Fibroblast of the aortic adventitia (primary cell): ENCODE data around the gene SRCIN1. TPM values are rescaled to one million over a fixed set of nuclear protein-coding genes. Genes with fewer than 3 reads are reported as not detected.
"Not testable (repeated sequence)": the region's sequence is repeated elsewhere in the genome, so short reads cannot be mapped to it uniquely, and the experiment has no call there.

Experiments used
- DNase-seq: peaks from one replicate; pipeline ENCODE4 v3.0.0-alpha.2; 2010; ENCODE audit warnings: low read depth
- H3K4me3 ChIP-seq: 2 replicates; pipeline ENCODE4 v1.5.1; 2011; ENCODE audit warnings: low read depth, mild to moderate bottlenecking, control low read depth, low read length, moderate library complexity
- CTCF ChIP-seq: IDR thresholded peaks from 2 replicates; pipeline ENCODE4 v1.5.1; 2011; ENCODE audit warnings: mild to moderate bottlenecking, low read length, control low read depth, inconsistent platforms; ENCODE audit not compliant: insufficient read depth
- total RNA-seq: library from RNA; depleted of rRNA; stranded (reverse); fragments of >200 nt; gene quantifications from 2 replicates; pipeline ENCODE4 v1.2.3, GENCODE V29; 2012; ENCODE audit warnings: low replicate concordance

Gene SRCIN1
- total RNA-seq, 1 donor = not detected

- no peak for DNase-seq
- H3K4me3 ChIP-seq = no peak overlapping the region
- no peak for TF ChIP-seq CTCF
Measured at GRCh38 chr17:38632334-38632733, 26.6 kb upstream of the SRCIN1 start.

GRCh38 chr17:38628441-38628840 lies 22.7 kb upstream of the SRCIN1 start:
- TF ChIP-seq CTCF = no peak
- no peak for DNase-seq
- no peak overlapping the region for H3K4me3 ChIP-seq

- no peak for TF ChIP-seq CTCF
- no peak for DNase-seq
- H3K4me3 ChIP-seq = no peak overlapping the region
Measured at GRCh38 chr17:38627957-38628356, 22.2 kb upstream of the SRCIN1 start.

GRCh38 chr17:38626606-38627226 lies 21.0 kb upstream of the SRCIN1 start:
- DNase-seq, H3K4me3 ChIP-seq: not testable (repeated sequence)

- no peak overlapping the region for H3K4me3 ChIP-seq
- no peak for DNase-seq
- no peak for TF ChIP-seq CTCF
Measured at GRCh38 chr17:38625482-38625881, 19.7 kb upstream of the SRCIN1 start.

- not testable (repeated sequence) for H3K4me3 ChIP-seq, DNase-seq
Measured at GRCh38 chr17:38624782-38625355, 19.1 kb upstream of the SRCIN1 start.

- no peak for DNase-seq
- H3K4me3 ChIP-seq = no peak overlapping the region
- no peak for TF ChIP-seq CTCF
Measured at GRCh38 chr17:38621538-38621937, 15.8 kb upstream of the SRCIN1 start.
